Measurements from ENCODE around the gene TRPC1.

DNA sequence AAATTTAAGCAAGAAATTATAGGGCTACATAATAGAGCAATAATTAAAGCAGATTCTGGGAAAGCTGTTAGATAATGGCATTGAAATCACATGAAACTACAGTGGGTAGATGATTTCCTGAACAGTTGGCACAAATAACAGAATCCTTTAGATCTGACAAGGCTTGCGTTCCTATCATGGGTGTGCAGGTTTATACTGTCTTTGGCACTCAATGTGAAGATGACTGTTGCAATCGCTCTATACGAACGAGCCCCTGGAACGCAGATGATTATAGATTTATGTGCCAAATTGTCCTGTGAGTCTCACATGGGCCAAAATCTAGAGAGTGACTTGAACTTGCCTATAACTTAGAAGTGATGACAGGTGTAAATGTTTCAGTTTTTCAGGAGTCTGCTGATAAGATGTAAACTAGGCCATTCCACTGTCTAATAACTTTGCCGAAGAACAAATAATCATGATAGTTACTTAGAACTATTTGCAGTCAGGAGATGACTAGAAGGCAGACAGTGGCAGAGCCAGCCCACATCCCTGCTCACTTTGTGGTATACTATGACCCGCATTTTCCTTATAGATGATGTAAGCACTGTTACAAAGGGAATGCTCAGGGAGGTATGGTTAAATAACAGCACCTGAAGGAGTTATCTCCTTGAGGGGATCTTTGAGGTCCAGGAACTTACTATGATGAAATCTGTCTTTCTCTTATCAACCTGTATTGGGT, 30.5 kb upstream of the TRPC1 start:
- TF ChIP-seq, protein P1, sequence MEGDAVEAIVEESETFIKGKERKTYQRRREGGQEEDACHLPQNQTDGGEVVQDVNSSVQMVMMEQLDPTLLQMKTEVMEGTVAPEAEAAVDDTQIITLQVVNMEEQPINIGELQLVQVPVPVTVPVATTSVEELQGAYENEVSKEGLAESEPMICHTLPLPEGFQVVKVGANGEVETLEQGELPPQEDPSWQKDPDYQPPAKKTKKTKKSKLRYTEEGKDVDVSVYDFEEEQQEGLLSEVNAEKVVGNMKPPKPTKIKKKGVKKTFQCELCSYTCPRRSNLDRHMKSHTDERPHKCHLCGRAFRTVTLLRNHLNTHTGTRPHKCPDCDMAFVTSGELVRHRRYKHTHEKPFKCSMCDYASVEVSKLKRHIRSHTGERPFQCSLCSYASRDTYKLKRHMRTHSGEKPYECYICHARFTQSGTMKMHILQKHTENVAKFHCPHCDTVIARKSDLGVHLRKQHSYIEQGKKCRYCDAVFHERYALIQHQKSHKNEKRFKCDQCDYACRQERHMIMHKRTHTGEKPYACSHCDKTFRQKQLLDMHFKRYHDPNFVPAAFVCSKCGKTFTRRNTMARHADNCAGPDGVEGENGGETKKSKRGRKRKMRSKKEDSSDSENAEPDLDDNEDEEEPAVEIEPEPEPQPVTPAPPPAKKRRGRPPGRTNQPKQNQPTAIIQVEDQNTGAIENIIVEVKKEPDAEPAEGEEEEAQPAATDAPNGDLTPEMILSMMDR (IDR thresholded peaks at IDR 0.05; ENCODE audit: insufficient read depth, low read depth, low read length) = no peak
- no peak for TF ChIP-seq EZH2 (IDR thresholded peaks at IDR 0.05; ENCODE audit: insufficient read depth, low read length)

Measured in astrocyte (in vitro differentiated cells and primary cell).